HG03064 (cell line): Measurements from ENCODE around the gene LRP2BP.
"Not testable (repeated sequence)": the region's sequence is repeated elsewhere in the genome, so short reads cannot be mapped to it uniquely, and the experiment has no call there.

Experiments
- ATAC-seq: cut with Tn5 transposase; IDR thresholded peaks from one replicate; pipeline ENCODE4 v1.9.1; 2021; ENCODE audit warnings: low read depth; ENCODE audit not compliant: unreplicated experiment

Gene LRP2BP

DNA sequence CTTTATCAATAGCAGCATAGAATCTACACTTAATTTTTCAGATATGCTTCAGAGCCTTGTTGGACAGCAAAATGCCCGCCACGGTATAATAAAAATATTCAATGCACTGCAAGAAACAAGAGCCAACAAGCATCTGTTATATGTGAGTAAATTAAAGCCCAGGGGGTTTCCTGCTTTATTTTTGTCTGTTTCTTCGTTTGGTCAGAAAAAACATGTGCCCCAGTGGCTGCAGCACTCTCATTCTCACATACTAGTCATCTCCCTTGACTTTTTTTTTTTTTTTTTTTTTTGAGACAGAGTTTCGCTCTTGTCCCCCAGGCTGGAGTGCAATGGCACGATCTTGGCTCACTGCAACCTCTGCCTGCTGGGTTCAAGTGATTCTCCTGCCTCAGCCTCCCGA, 33.2 kb downstream of the LRP2BP start:
- ATAC-seq: not testable (repeated sequence)

DNA sequence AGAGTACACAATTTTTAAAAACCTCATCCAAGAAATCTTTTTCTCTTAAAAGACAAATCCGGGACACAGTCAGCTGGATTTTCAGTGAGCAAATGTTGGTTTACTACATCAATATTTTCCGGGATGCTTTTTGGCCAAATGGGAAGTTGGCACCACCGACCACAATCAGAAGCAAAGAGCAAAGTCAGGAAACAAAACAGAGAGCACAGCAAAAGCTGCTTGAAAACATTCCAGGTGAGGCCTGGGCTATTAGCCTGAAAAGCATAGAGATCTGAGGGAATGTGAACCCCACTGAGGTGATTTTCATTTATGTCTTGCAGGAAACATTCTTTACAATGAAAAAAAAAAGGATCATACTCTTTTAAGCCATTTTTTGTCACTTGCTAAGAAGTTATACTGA, 33.9 kb downstream of the LRP2BP start:
- no peak for ATAC-seq

DNA sequence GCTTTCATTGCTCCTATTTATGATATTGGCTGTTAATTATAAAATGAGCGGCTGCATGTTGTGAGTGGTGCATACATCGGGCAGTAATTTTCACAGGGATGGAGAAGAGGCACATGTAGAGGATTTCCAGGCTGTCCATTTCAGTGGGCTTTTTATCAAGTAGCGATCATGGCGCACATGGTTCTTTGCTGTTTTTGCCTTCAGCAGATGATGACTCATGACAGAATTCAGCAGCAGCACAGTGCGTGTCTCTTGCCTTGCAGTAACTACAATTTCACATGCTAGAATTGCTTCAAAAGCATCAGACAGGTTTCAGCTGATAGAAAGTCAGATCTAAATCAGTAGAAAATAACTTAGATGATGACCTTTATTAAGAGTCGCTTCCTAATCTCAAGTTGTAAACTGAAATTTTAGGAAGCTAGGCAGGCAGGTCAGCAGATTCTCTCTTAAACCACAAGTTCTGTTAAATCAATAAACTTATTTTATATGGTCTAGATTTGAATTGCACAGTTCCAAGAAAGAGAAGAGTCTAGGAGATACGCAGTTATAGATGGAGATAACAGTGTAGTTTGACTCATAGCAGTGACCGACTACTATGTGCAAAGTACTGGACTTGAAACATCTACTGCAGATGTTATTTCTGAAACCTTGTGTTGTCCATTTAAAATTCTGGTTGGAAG, 35.8 kb downstream of the LRP2BP start:
- no peak for ATAC-seq

DNA sequence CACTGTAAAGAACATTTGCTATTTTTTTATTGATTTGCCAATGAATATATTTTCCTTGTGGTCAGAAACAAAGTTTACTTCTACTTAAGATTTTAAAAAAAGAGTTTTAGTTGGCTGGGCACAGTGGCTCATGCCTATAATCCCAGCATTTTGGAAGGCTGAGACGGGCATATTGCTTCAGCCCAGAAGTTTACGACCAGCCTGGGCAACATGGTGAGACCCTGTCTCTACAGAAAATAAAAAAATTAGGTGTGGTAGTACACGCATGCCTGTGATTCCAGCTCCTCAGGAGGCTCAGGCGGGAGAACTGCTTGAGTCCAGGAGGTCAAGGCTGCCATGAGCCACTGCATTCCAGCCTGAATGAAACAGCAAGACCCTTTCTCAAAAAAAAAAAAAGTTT, 36.8 kb downstream of the LRP2BP start:
- no peak for ATAC-seq

DNA sequence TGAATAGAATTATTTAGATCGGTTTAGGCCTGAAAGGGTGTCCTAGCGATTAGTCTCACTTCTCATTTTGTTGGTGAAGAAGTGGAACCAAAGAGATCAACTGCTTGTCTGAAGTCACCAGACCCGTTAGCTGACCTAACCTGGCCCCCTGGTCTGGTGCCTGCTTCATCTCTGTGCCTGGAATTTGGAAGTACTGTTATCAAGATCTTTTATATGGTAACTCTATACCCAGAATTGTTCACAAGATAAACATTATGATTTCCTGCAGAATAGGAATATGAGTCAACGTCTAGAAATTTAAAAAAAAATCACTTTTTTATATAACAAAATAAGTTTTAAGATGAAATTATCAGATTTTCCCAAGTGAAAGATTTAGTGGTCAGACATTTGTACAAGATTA, 37.2 kb downstream of the LRP2BP start:
- ATAC-seq: no peak

DNA sequence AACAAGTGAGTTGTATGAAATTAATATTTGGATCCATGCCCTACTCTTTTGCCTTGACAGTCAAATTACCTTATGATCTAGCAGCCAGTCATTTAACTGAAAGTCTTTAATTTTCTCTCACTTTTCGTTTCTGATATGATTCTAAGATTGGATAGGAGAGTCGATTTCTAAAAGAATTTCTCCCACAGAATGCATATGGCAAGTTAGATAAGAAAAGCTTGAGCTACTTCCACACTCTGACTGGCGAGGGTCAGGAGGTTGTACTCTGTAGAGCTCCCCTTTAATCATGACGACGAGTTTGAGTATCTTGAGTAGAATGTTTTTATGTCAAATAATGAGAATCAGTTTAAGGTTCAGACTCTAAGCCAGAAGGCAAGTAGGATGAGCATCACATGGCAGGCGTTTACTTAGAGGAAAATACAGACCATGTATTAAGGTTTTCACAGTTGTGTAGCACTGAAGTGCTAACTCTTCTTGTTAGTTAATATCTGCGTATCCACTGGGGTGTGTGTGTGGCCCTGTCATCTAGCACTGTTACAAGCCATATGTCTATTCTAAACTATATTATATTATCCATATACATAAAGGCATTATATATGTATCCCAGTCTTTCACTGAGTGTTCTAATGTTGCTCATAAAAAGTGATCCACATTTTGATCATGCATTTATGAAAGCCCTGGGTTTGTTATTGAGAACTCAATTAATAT, 37.8 kb downstream of the LRP2BP start:
- no peak for ATAC-seq

DNA sequence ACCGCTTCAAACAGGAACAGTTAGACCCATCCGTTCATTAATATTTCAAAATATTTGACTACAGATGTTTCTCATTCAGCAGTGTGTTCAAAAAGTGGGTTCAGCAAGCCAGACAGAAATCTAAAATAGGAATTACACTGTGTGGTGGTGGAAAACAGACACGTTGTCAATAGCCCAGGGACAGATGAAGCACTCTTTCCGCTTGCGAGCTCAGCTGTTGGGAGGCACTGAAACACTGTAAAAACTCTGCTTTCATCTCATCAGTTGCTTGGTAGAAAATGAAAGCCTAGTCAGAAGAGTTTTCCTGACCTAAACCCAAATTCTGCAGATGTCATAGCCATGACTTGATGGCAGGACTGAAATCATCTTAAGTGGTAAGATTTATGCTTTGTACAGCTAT, 38.5 kb downstream of the LRP2BP start:
- no peak for ATAC-seq

DNA sequence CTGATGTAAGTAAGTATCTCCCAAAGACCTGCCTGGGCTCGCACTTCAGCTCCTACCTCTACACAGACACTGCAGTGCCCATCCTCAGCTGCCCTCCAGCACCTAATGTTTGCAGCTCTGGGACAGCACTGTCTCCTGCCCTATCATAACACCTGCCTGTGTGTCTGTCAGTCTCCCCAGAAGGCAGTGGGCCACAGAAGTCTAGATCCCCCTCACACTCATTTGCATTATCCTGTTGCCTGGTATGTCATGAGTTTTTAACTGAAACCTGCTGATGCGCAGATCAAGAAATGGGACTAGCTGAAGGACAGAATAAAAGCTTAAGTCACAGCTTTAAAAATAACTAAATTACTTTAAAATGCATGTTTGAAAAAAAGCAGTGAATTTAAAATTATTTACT, 43.0 kb downstream of the LRP2BP start:
- no peak for ATAC-seq

DNA sequence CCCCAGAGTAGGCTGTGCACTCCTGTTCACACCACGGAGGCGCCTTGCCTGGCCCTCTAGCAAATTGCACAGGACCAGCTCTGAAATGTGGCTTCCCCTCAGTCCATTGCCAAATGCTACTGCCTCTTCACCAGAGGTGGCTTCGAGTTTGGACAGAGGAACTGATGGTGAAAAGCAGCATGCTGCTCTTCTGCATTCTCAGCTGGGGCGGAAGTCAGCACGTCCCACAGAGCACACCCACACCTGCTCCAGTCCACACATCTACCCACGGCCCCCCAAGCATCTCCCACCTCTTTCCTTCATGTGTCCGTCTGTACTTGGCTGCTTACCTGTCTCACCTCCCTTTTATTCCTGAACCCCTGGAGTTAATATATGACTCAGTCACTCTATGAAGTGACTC, 43.5 kb downstream of the LRP2BP start:
- ATAC-seq: no peak

DNA sequence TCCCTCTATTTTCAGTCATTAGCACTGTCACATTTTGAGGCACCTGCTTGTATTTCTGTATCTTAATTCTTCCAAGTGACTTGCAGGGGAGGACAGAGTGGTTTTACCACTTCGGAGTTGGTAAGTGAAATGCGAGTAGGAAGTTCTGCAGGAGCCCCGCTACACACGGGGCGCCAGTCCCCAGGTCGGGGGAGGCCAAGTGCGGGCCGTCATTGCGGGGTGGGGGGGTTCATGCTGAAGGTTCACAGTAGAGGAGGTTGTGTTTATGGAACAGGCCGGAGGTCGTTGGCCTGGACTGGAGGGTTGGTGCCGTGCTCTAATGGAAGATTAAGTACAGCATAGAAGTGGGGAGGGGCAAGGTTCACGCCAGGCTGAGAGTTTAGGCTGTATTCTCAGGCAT, 44.0 kb downstream of the LRP2BP start:
- ATAC-seq: no peak

DNA sequence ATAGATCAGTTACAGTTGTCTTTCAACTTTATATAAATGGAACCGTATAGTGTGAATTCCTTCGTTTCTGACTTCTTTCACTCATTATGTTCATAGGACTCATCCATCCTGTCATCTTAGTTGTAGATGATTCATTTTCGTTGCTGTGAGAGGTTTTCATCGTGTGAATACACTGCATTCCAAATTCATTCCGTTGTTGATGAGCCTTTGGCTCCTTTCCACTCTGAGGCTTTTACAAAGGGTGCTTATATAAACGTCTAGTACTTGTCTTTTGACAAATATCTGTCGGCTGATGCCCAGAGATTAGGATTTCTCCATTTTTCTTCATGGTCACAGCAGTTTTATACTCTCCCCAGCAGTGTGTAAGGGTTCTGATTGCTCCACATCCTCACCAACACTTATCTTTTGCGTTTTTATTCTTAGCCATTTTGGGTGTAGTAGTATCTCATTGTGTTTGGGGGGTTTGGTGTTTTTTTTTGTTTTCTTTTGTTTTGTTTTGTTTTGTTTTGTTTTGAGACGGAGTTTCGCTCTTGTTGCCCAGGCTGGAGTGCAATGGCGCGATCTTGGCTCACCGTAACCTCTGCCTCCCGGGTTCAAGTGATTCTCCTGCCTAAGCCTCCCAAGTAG, 48.6 kb downstream of the LRP2BP start:
- no peak for ATAC-seq

DNA sequence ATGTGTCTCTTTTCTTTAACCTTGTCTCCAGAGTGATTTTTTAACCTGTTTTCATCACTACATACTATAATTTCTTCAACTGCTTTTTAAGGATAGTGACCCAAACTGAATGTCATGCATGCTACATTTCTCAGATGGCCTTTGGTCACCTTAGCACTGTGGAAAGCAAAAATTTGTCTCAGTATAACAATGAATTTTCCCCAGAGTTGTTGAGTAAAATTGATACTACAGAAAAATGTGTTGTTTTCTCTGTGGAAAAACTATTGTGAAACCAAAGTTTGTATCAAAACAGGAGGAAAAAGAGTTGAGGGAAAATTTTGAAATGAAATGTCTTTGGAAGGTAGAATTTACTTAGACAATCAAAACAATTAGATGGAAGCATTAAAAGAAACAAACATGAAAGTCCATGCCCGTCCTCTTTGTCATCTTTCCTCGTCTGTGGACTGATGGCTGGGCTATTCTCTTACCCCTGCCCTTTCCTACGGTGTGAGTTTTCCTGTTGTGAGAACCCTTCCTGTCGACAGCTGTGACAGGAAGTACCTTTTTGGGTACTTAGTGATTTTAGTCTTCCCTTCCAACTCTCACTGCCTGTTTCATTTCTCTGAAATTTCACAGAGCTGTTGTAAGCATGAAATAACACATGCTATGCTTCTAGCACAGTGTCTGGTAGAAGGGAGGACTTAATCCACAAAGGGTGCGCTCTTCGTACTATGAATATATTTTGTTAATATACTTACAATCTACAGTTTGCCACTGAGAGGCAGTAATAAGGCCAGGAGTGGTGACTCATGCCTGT, 50.8 kb downstream of the LRP2BP start:
- ATAC-seq: peak; percentile 50

DNA sequence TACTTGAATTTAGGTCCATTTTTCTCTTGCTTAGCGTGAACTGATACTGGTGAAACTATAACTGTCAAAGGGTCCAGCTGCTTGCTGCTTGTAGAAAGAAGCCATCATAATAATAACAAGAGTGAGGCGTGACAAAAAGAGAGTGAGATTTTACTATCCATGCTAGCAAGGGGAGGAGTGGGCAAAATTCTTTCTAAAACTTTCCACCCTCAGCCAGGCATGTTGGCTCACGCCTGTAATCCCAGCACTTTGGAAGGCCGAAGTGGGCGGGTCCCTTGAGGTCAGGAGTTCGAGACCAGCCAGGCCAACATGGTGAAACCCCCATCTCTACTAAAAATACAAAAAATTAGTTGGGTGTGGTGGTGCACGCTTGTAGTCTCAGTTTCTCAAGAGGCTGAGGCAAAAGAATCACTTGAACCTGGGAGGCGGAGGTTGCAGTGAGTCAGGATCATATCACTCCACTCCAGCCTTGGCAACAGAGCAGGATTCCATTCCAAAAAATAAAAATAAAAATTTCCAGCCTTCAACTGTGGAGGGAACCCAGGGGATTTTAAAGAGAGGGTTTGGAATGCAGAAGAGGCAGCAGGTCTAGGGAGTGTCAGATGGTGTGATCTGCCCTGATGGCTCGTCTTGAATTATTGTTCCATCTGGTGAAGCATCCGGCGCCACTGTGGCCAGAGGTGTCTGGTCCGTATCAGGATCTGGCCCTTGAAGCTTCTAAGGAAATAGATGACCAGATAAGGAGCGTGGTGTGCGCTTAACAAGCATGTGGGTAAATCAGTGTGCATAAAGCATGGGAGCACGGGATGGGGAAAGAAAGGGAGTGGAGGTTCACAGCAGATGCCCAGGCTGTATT, 51.8 kb downstream of the LRP2BP start:
- no peak for ATAC-seq

DNA sequence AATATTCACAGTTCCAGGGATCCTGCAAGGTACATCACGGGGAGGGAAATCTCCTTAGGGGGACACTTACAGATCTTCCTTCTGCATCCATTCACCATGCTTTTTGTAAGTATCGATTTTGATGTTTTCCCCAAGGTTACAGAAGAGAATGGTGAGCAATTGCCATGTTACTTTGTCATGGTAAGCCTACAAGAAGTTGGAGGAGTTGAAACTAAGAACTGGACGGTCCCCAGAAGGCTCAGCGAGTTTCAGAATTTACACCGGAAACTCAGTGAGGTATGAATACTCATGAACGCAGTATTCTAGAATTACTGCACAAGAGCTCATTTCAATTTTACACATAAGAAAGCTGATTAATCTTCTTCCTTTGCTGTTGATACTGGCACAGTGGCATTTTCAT, 53.9 kb downstream of the LRP2BP start:
- peak; percentile 49 for ATAC-seq

DNA sequence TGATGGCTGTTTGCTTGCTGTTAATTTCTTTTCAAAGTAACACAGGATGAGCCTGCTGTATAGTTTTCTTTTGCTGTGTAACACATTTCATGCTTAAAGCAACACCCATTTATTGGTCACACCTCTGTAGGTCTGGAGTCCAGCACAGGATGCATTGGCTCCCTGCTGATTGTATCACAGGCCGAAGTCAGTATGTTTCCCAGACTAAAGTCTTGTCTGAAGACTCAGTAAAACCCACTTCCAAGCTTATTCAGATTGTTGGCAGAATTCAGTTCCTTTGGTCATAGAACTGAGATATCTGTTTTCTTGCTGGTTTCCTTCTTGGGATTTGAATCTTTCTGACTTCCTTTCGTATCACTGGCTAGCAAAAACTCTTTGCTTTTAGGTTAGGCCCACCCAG, 54.3 kb downstream of the LRP2BP start:
- ATAC-seq: no peak

DNA sequence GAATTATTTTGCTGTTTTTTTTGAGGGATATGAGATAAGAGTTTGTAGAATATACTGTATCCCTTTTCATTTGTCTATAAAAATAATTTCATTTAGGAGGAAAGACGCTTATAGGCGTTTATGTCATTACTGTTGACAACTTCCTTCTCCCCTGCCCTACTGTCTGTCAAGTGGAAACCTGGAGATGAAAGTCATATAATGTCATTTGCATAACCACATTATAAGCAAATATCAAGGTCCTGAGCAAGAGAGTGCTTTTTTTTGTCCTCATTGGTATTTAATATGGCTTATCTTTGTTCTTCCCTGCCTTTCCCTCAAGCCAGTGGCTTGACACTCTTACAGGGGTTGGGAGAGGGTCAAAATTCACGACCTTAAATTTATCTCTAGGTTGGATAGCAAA, 55.8 kb downstream of the LRP2BP start:
- no peak for ATAC-seq

DNA sequence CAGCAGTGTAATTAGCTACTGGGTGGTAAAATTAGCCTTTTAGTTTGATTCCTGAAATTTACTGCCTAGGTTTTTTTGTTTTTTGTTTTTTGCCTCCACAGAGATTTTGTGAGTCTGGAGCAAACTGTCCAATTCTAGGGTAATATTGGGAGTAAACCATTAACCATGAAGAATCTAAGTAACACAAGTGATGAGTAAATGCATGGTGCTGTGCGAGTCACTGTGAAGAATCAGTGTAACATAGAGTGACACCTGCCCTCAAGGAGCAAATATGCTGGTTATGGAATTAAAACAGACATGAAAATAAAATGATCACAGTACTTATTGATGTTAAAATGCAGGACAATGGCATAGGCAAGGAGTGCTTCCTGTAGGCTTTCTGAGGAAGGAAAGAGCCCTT, 60.1 kb downstream of the LRP2BP start:
- ATAC-seq: no peak

DNA sequence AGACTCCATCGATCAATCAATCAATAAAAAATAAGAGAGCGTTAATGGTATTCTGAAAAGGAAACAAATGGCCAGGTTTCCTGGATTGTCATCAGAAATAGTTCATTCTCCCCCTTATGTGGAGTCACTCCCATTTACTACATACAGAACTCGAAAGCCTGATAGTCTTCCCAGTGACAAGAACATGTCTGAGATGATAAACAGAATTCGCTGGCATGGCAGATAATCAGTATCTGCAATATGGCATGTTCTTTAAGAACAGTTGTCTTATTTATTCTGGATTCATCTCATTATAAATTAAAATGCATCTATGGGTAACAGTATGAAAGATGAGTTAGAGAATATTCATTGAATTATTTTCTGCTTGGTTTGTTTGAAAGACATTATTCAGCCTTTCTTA, 61.4 kb downstream of the LRP2BP start:
- no peak for ATAC-seq

DNA sequence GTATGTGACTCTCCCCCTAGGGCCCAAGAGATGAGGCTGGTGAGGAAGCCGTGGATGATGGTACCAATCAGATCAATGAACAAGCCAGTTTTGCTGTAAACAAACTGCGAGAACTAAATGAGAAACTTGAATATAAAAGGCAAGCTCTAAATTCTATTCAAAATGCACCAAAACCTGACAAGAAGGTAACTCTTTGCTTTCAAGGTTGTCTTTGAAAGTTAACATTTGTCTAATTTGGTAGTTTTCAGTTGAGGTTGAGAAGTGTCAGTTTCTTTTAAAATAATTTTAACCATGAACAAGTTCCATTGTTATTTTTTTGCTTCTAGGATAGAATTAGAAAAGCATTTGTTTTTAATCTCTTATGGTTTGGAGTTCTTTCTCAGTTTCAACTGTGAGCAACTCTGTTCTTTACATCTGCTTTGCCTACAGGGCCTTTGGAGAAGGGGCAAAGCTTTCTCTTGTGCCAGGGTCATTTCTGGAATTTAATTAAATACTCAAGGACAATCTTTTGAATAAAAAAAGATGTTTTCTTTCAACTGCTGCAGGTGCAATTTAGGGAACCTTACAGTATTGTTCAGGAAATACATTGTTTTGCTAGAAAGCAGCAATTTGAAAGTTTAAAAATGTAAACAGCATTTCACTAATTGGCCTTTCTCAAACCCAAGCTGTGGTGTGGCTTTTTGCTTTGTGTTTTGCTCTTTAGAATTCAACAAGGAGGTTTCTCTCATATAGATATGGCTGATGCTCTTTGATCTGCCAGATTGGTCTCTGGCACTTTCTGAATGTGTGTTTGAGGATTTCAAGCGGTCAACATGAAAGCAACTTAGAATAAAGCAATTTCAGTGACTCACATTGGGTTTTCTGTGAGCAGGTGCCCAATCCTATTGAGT, 62.9 kb downstream of the LRP2BP start:
- ATAC-seq: peak; percentile 92
